ENCODE measurements around the gene GDE1.
A peak's percentile ranks its signal among the peaks of the same experiment; 100 is the strongest.

GDE1 gene

DNA sequence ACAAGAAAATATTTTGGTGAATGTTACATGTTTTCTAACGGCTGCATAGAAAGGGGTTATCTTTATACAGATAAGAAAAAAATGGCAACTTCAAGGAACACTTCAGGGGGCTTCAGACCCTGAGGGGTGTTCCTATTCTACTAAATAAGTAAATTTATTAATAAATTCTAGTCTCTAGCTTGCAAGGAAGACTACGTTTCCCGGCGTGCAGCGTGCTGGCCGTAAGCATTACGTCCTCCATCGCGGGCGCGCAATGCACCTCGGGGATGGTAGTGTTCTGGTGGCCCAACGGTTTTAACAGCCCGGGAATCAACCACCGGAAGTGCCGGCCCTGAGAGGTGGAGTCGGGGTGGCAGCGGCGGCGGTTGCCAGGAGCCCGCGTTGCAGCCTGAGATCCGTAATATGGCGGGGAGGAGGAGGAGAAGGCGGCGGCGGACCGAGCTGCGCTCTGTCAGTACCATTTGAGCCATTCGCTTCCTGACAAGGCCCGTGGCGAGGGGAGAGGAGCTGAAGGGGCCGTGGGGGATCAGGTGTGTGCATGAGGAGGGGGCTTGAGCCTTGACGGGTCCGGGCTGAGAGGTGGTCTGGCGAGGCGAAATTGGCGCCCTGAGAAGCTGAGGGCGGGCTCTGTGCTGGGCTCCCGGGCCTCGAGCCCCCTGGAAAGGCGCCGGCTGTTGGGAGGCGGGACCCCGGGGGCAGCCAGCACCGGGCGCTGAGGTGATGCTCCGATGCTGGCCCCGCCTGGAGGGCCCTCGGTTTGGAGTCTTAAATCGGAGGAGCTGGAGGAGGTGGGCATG lies 1.9 kb upstream of the GDE1 start, which contains the start of gene CCP110:
CCP110 (plus strand) TSS at position 384 of the 797 bp plus-strand sequence. CDS start 3,940 bp downstream, outside the sequence.
- DNase-seq: peak; percentile 94

- DNase-seq: no peak
Measured at GRCh38 chr16:19523184-19523558, 1.3 kb upstream of the GDE1 start.

DNA sequence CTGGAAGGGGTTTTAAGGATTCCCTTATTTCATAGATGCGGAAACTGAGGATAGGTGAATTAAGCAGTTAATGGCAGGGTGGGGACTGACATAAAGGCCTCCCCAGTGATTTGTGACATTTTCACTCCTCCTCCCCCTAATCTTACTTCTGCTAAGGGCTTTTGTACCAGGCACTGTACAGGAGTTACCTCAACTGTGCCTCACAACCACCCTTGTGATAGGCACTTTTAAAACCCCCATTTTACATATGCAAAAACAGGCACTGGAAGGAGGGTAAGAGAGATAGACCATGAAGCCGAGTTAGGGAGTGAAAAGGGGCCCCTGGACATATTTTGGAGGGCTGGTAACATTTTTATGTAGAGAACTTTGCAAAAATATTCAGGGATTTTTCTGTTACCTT lies 862 bp upstream of the GDE1 start:
- DNase-seq: no peak

DNA sequence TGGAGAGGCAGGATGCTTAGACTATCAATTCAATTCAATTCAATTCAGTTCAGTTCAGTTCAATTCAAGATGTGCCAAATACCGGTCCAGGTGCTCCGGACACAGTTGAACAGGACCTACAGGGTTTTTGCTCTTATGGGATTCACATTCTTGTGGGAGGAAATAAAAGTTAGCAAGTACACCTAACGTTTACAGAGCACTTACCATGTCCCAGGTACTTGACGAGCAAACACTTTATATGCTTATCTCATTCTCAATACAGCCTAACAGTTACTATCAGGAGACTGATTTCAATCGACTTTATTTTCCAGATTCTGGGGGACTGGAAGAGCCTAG lies 467 bp upstream of the GDE1 start:
- no peak for DNase-seq

DNA sequence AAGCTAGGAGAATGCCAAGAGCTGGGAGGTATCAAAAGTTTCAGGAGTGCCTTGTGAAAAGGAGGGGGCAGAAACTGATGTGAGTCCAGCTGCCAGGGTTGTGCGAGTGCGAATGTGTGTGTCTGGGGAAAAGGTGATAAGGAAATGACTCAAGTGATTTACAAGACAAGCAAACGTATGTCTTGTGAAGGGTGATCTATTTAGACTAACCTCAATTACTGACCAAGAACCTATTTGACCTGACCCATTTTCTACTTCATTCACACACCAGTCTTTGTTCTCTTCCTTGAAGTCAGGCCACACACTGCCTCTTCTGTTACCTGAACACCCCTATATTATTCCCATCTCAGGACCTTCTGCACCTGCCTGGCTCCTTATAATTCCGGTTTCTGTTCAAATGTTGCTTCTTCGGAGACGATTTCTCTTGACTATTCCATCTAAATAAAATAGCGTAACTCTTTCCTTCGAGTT lies 1.0 kb downstream of the GDE1 start:
- DNase-seq: no peak

- DNase-seq: no peak
Measured at GRCh38 chr16:19518388-19518787, 3.5 kb downstream of the GDE1 start.

- DNase-seq: no peak
Measured at GRCh38 chr16:19517424-19518089, 4.3 kb downstream of the GDE1 start.

DNA sequence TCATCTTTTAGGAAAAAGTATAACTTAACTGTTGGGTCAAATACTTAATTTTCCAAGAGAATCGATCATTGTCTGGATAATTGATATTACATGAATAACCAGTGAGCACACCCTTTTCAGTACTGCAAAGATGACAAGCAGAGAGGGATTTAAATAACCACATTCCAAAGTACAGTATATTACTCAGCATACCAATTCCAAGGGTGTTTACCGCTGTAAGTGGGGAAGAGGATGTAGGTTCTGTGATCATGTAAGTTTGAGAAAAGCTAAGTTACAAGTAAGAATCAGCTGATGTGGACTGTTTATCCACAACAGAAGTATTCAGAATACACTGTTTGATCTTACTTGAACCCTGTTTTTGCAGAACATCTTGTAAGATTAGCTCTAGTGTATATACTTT lies 6.1 kb downstream of the GDE1 start:
- DNase-seq: no peak

- no peak for DNase-seq
Measured at GRCh38 chr16:19513377-19514053, 8.4 kb downstream of the GDE1 start.

GRCh38 chr16:19512297-19512696 lies 9.6 kb downstream of the GDE1 start:
- no peak for DNase-seq

GRCh38 chr16:19507867-19508266 lies 14.0 kb downstream of the GDE1 start:
- DNase-seq: no peak

DNA sequence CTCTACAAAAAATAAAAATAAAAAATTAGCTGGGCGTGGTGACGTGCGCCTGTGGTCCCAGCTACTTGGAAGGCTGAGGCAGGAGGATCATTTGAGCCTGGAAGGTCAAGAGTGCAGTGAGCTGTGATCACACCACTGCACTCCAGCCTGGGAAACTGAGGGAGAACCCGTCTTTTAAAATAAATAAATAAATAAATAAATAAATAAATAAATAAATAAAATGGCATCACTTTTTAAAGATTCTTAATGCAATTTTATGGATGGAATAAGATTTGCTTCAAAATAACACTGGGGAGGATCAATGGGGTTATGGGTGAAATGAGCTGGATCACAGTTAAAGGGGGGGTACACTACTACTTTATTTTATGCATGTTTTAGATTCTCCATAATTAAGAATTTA lies 14.9 kb downstream of the GDE1 start:
- DNase-seq: no peak

DNA sequence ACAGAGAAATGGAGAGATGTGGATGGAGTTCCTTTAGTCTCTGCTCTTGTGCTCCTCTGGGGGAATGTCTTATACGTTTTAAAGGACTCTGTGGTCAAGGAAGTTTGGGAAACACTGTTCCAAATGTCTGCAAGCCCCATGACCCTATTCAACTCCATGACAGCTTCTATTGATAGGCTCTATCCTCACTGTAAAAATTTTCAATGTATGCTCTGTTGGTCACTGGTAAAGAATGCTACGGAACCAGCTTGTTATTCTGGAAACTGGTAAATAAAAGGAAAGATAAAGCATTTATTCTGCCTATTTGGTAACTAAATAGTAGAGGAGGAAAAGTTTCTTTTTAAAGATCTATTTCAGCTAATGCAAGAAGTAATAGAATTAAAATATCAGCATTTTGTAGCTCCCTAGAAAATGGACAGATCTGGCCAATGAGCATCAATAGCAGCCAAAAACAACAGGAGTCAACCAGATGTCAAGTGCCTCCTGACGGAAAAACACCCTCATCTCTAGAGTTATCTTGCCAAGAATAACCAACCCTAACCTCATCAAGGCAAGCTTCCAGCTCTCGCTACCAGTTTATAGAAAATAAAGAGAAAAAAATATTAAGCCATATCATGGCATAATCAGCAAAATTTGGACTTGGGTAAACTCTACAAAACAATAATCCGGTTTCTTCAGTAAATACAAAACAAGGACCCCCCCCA lies 16.1 kb downstream of the GDE1 start:
- no peak for DNase-seq

GRCh38 chr16:19503461-19504075 lies 18.3 kb downstream of the GDE1 start:
- no peak for DNase-seq

- peak; percentile 50 for DNase-seq
Measured at GRCh38 chr16:19502395-19503131, 19.3 kb downstream of the GDE1 start.

DNA sequence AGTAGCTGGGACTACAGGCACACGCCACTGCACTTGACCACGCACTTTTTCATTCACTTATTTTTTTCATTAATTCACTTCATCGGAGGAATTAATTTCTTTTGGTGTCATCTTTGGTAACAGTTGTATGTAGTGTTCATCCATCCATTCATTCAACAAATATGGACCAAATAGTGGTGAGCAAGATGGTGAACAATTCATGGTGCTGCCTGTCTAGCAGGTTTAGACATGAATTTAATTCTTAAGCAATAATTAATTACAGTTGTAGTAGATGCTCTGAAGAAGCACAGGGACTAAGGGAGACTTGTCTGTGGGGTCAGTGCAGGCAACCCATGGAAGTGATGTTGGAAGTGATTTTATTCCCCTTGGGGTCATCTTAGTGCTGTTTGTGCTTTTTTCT lies 22.4 kb downstream of the GDE1 start:
- no peak for DNase-seq

DNA sequence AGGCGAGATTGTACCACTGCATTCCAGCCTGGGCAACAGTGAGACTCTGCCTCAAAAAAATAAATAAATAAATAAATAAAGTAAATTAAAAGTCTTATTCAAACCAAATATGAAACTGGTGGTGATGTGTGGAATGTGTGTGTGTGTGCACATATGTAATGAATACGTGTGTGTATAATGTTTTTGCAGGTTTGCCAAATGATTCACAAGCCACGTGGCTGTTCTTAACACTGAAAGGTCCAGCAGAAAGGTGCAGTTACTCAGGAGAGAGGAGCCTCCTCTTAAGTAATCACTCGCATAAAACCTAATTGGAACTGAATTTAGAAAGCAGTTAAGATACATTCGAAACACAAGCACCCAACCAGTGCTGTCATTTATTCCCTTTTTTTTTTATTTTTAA lies 22.9 kb downstream of the GDE1 start:
- DNase-seq: no peak

GRCh38 chr16:19497176-19497575 lies 24.7 kb downstream of the GDE1 start:
- no peak for DNase-seq

DNA sequence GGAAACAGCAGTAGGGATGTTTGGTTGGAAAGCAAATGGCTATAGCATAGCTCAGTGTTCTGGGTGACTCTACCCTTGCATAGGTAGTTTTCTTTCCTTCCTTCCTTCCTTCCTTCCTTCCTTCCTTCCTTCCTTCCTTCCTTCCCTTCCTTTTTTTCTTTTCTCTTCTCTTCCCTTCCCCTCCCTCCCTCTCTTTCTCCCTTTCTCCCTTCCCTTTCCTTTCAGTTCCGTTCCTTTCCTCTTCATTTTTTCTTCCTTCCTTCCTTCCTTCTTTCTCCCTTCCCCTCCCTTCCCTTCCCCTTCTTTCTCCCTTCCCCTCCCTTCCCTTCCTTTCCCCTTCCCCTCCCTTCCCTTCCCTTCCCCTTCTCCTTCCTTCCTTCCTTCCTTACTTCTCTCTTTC lies 31.3 kb downstream of the GDE1 start:
- DNase-seq: no peak

- DNase-seq: no peak
Measured at GRCh38 chr16:19488213-19488640, 33.7 kb downstream of the GDE1 start.

- no peak for DNase-seq
Measured at GRCh38 chr16:19486750-19487325, 35.1 kb downstream of the GDE1 start.

- DNase-seq: no peak
Measured at GRCh38 chr16:19486051-19486450, 35.8 kb downstream of the GDE1 start.

Measured in NCI-H1436 (cell line).